HCT116 (cell line): ENCODE measurements around the gene PIAS4. TPM values are rescaled to one million over a fixed set of nuclear protein-coding genes. Genes with fewer than 3 reads are reported as not detected.

Experiments used
- ATAC-seq: fragments of 200-7000 bp; cut with Tn5 transposase; 2 replicates; pipeline ENCODE4 v1.9.1; 2020; ENCODE audit warnings: mild to moderate bottlenecking, moderate library complexity
- BruUV-seq: library from RNA; stranded (reverse); fragments of 400-500 nt; replicated peaks from 2 replicates; lab custom pipeline; 2021; lab: Mats Ljungman, UMichigan
- CTCF ChIA-PET: fragments of 300-600 bp; sonication (Branson Sonifier 250); formaldehyde crosslinking; loops from one replicate; lab custom pipeline; 2021; ENCODE audit warnings: antibody characterized with exemption; lab: Charles Lee
- POLR2A ChIA-PET: fragments of 300-600, 350-600 bp; sonication (Branson Sonifier 250); formaldehyde crosslinking; loops from one replicate; lab custom pipeline; 2021; ENCODE audit warnings: antibody characterized with exemption; lab: Charles Lee
- RAD21 ChIA-PET, 2 experiments: fragments of 300-600 bp; sonication (Branson Sonifier 250); formaldehyde crosslinking; loops; one replicate each; lab custom pipeline; 2023; ENCODE audit warnings: low total read pairs in 2 of 2; ENCODE audit not compliant: uncharacterized antibody in 2 of 2, unreplicated experiment in 2 of 2, low non-redundant PET in 1 of 2; lab: Charles Lee
- DNase-seq: peaks from one replicate; pipeline ENCODE4 v3.0.0-alpha.2; 2010; ENCODE audit warnings: low read depth, low spot score
- H2AFZ ChIP-seq: fragments of 200-600 bp; shearing (Covaris generic), sonication (generic); 2 replicates; pipeline ENCODE4 v1.6.1; 2017; ENCODE audit warnings: low read depth, mixed run types, mixed read lengths, antibody characterized with exemption, low read length; ENCODE audit not compliant: poor library complexity, severe bottlenecking
- H3K27ac ChIP-seq: 2 replicates; pipeline ENCODE4 v1.5.1; 2012; ENCODE audit warnings: low read depth, low read length
- H3K27me3 ChIP-seq: fragments of 200-600 bp; sonication (generic); 2 replicates; pipeline ENCODE4 v1.6.1; 2016; ENCODE audit warnings: mixed run types, low read length, mixed read lengths; ENCODE audit not compliant: insufficient read depth
- H3K36me3 ChIP-seq, 2 experiments: fragments of 200-500 bp in 1 of 2; fragments of 200-600 bp in 1 of 2; sonication (Bioruptor generic) in 1 of 2; sonication (generic) in 1 of 2; 2 replicates each; pipeline versions ENCODE4 v1.5.1 to v1.6.1; 2014 to 2016; ENCODE audit warnings: low read length in 2 of 2, inconsistent platforms in 1 of 2, mixed read lengths in 1 of 2, mixed run types in 1 of 2; ENCODE audit not compliant: insufficient read depth in 2 of 2, control insufficient read depth in 1 of 2
- H3K4me1 ChIP-seq, 2 experiments: fragments of 200-600 bp in 1 of 2; sonication (generic) in 1 of 2; 2 replicates each; pipeline versions ENCODE4 v1.5.1 to v1.6.1; 2012 to 2017; ENCODE audit warnings: low read length in 2 of 2, inconsistent platforms in 1 of 2, mild to moderate bottlenecking in 1 of 2, mixed read lengths in 1 of 2, mixed run types in 1 of 2, moderate library complexity in 1 of 2; ENCODE audit not compliant: insufficient read depth in 2 of 2, control insufficient read depth in 1 of 2
- H3K4me2 ChIP-seq: fragments of 200-600 bp; sonication (generic); 2 replicates; pipeline ENCODE4 v1.6.1; 2017; ENCODE audit warnings: mixed run types, low read length, mixed read lengths
- H3K4me3 ChIP-seq, 2 experiments: fragments of 200-600 bp in 1 of 2; sonication (generic) in 1 of 2; replicated peaks in 1 of 2; 2 replicates each; pipeline ENCODE4 v1.5.1; 2011 to 2016; ENCODE audit warnings: low read length in 2 of 2, control low read depth in 1 of 2, low read depth in 1 of 2, mild to moderate bottlenecking in 1 of 2, mixed read lengths in 1 of 2, mixed run types in 1 of 2
- H3K79me2 ChIP-seq: fragments of 200-600 bp; sonication (generic); 2 replicates; pipeline ENCODE4 v1.6.1; 2017; ENCODE audit warnings: mild to moderate bottlenecking, mixed run types, low read length, moderate library complexity, mixed read lengths; ENCODE audit not compliant: insufficient read depth
- H3K9ac ChIP-seq: fragments of 200-600 bp; sonication (generic); 2 replicates; pipeline ENCODE4 v1.6.1; 2016; ENCODE audit warnings: low read length, mixed read lengths
- H3K9me2 ChIP-seq: fragments of 200-600 bp; sonication (generic), shearing (Covaris generic); 2 replicates; pipeline ENCODE4 v1.6.1; 2017; ENCODE audit warnings: mixed run types, mild to moderate bottlenecking, moderate library complexity; ENCODE audit not compliant: insufficient read depth
- H3K9me3 ChIP-seq, 2 experiments: fragments of 200-500 bp in 1 of 2; fragments of 200-600 bp in 1 of 2; sonication (Bioruptor generic) in 1 of 2; sonication (generic) in 1 of 2; 2 replicates each; pipeline ENCODE4 v1.6.1; 2014 to 2017; ENCODE audit warnings: low read length in 2 of 2, mixed read lengths in 2 of 2, inconsistent platforms in 1 of 2, low read depth in 1 of 2, mild to moderate bottlenecking in 1 of 2, mixed run types in 1 of 2, moderate library complexity in 1 of 2; ENCODE audit not compliant: control insufficient read depth in 1 of 2, insufficient read depth in 1 of 2
- H4K20me1 ChIP-seq: fragments of 200-600 bp; sonication (generic), shearing (Covaris generic); 2 replicates; pipeline ENCODE4 v1.6.1; 2017; ENCODE audit warnings: mixed run types, mild to moderate bottlenecking, moderate library complexity; ENCODE audit not compliant: insufficient read depth
- CTCF ChIP-seq, 3 experiments: fragments of 200-600 bp in 1 of 3; sonication (generic) in 1 of 3; IDR thresholded peaks in 2 of 3; conservative IDR thresholded peaks in 1 of 3; 2 replicates each; pipeline ENCODE4 v1.5.1; 2012 to 2017; ENCODE audit warnings: low read depth in 2 of 3, low read length in 2 of 3, antibody characterized with exemption in 1 of 3, borderline replicate concordance in 1 of 3, control low read depth in 1 of 3, mild to moderate bottlenecking in 1 of 3, mixed read lengths in 1 of 3, mixed run types in 1 of 3, moderate library complexity in 1 of 3; ENCODE audit not compliant: insufficient read depth in 1 of 3
- ELF1 ChIP-seq: IDR thresholded peaks from 2 replicates; pipeline ENCODE4 v1.6.1; 2012; ENCODE audit warnings: low read depth, borderline replicate concordance
- MAX ChIP-seq: IDR thresholded peaks from 2 replicates; pipeline ENCODE4 v1.6.1; 2012
- POLR2AphosphoS5 ChIP-seq: IDR thresholded peaks from 2 replicates; pipeline ENCODE4 v1.6.1; 2011; ENCODE audit warnings: mild to moderate bottlenecking, low read depth, low read length, moderate library complexity
- intact Hi-C: fragments of 100-400 bp; cut with micrococcal nuclease; formaldehyde crosslinking; loops from 2 replicates; pipeline ENCODE4 v1.10.0; 2022
- total RNA-seq: library from RNA; stranded (reverse); gene quantifications from one replicate; pipeline ENCODE4 v1.2.1, GENCODE V29; 2021; ENCODE audit not compliant: unreplicated experiment

The PIAS4 gene
- total RNA-seq, 1 experiment from 2014 or later, result 28.4 TPM

- ChIA-PET POLR2A (no interaction called here), CTCF (no interaction called here), RAD21 (no interaction called here)
- 0 out of 2 replicates have a peak, but pooled peaks have one; percentile 14 for TF ChIP-seq MAX
- TF ChIP-seq POLR2AphosphoS5, result peak; percentile 38; the same call in 1 of the 2 replicates
- TF ChIP-seq CTCF (IDR thresholded peaks at IDR 0.05 in 2 of 3, conservative IDR thresholded peaks at IDR 0.05 in 1 of 3; ENCODE audit: borderline replicate concordance in 1 of 3, insufficient read depth in 1 of 3, low read depth in 2 of 3, low read length in 2 of 3), result peak in 2 of 3 experiments; percentile 17 to 38; a peak in 2 of 6 replicates
- TF ChIP-seq ELF1, result no peak
- no peak for ATAC-seq
- Histone ChIP-seq H4K20me1 (peaks cover 11% of the 10 kb centered on the region; the same call in 1 of the 2 replicates), H3K9me2 (no peaks in the 10 kb centered on the region), H3K79me2 (peaks cover 66% of the 10 kb centered on the region), H3K36me3 (peaks cover 0 to 11% of the 10 kb centered on the region in 2 experiments; a peak in 1 of 4 replicates), H3K9me3 (no peaks in the 10 kb centered on the region), H3K27me3 (no peaks in the 10 kb centered on the region), H3K27ac (peak overlapping the region; percentile 96), H3K4me1 (peaks cover 54 to 67% of the 10 kb centered on the region in 2 experiments), H3K4me2 (peak overlapping the region; percentile 91), H2AFZ (no peak overlapping the region), H3K9ac (peak overlapping the region; percentile 90), H3K4me3 (peak overlapping the region; percentile 80 to 94)
- DNase-seq, result no peak
- intact Hi-C loops, result loop anchor here (5.0 to 10.0 kb wide), 3 partner anchors 71 to 359 kb away; partner anchors contain the start of genes PIP5K1C and TJP3
- BruUV-seq, result TSS peak; percentile 62
These were observed 56.0 kb downstream of the PIAS4 start for GRCh38 chr19:4063369-4064148.
